HepG2 (cell line): ENCODE data around the gene PIAS3.

Experiments used
- BHLHE40 ChIP-seq: IDR thresholded peaks from 2 replicates; pipeline ENCODE4 v1.6.1; 2011; ENCODE audit warnings: low read length, improper control_type of control experiment
- ZNF431 ChIP-seq: sonication (generic); formaldehyde crosslinking; IDR thresholded peaks from 2 replicates; pipeline ENCODE4 v1.9.0; 2022; ENCODE audit warnings: missing genetic modification reagents, low read depth, mild to moderate bottlenecking, borderline replicate concordance
- TF ChIP-seq, protein P1 (sequence below): IDR thresholded peaks from 2 replicates; pipeline ENCODE4 v1.6.1; 2018; ENCODE audit warnings: missing genetic modification reagents, mild to moderate bottlenecking, missing compliant biosample characterization

- TF ChIP-seq, protein P1, sequence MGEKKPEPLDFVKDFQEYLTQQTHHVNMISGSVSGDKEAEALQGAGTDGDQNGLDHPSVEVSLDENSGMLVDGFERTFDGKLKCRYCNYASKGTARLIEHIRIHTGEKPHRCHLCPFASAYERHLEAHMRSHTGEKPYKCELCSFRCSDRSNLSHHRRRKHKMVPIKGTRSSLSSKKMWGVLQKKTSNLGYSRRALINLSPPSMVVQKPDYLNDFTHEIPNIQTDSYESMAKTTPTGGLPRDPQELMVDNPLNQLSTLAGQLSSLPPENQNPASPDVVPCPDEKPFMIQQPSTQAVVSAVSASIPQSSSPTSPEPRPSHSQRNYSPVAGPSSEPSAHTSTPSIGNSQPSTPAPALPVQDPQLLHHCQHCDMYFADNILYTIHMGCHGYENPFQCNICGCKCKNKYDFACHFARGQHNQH (CRISPR knock-in tag): no peak
- TF ChIP-seq ZNF431 (CRISPR knock-in tag): no peak
- no peak for TF ChIP-seq BHLHE40
These were observed 39.9 kb upstream of the PIAS3 start for GRCh38 chr1:145898756-145899155.
